HepG2 (cell line): Measurements from ENCODE around the gene INTS3. TPM values are rescaled to one million over a fixed set of nuclear protein-coding genes. Genes with fewer than 3 reads are reported as not detected.

ENCODE experiments used
- AHR ChIP-seq: IDR thresholded peaks from 2 replicates; pipeline ENCODE4 v1.6.1; 2018; ENCODE audit warnings: missing genetic modification reagents, missing compliant biosample characterization
- ATF1 ChIP-seq: IDR thresholded peaks from 2 replicates; pipeline ENCODE4 v1.6.1; 2016; ENCODE audit warnings: mild to moderate bottlenecking, control low read depth
- ELK4 ChIP-seq: sonication (generic); formaldehyde crosslinking; IDR thresholded peaks from 2 replicates; pipeline ENCODE4 v1.9.0; 2021; ENCODE audit warnings: missing genetic modification reagents, borderline replicate concordance
- ZNF362 ChIP-seq: sonication (generic); formaldehyde crosslinking; IDR thresholded peaks from 2 replicates; pipeline ENCODE4 v1.4.0; 2020; ENCODE audit warnings: missing genetic modification reagents, mild to moderate bottlenecking, borderline replicate concordance
- ZNF557 ChIP-seq: sonication (generic); formaldehyde crosslinking; IDR thresholded peaks from 2 replicates; pipeline ENCODE4 v1.4.0; 2020; ENCODE audit warnings: missing genetic modification reagents
- ZNF598 ChIP-seq: sonication (generic); formaldehyde crosslinking; IDR thresholded peaks from 2 replicates; pipeline ENCODE4 v1.5.1; 2020; ENCODE audit warnings: mild to moderate bottlenecking, missing genetic modification reagents, borderline replicate concordance
- ZNF646 ChIP-seq: sonication (generic); formaldehyde crosslinking; IDR thresholded peaks from 2 replicates; pipeline ENCODE4 v1.9.0; 2021; ENCODE audit warnings: mild to moderate bottlenecking, missing genetic modification reagents
- ZNF816 ChIP-seq: sonication (generic); formaldehyde crosslinking; IDR thresholded peaks from 2 replicates; pipeline ENCODE4 v1.8.0; 2022; ENCODE audit warnings: missing genetic modification reagents, mild to moderate bottlenecking, borderline replicate concordance
- ZSCAN25 ChIP-seq: sonication (generic); formaldehyde crosslinking; IDR thresholded peaks from 2 replicates; pipeline ENCODE4 v1.8.0; 2022; ENCODE audit warnings: mild to moderate bottlenecking, missing genetic modification reagents
- polyA plus RNA-seq, 8 experiments: library from polyadenylated mRNA; depleted of rRNA in 3 of 8; stranded (reverse) in 7 of 8; unstranded in 1 of 8; fragments of >200 nt; fragmentation: Illumina TruSeq in 4 of 8; extraction: Trizol in 4 of 8; gene quantifications; 2 replicates each; pipeline versions ENCODE4 v1.2.1 to v1.2.3, GENCODE V29; 2011 to 2016; ENCODE audit warnings: low read depth in 4 of 8, missing spikeins in 1 of 8, mixed read lengths in 1 of 8; ENCODE audit not compliant: insufficient read depth in 1 of 8
- total RNA-seq, 5 experiments: library from RNA; depleted of rRNA; stranded (reverse); fragments of >200 nt; fragmentation: Illumina TruSeq; extraction: Trizol; gene quantifications; 2 replicates each; pipeline ENCODE4 v1.2.3, GENCODE V29; 2016; ENCODE audit warnings: low read depth in 1 of 5
- TF ChIP-seq, protein P1 (sequence below): IDR thresholded peaks from 2 replicates; pipeline ENCODE4 v1.6.1; 2012; ENCODE audit warnings: low read length, improper control_type of control experiment

The INTS3 gene
- total and polyA plus RNA-seq, 2 of the 13 experiments (the other 11 are each of a cell fraction or from before 2014, with no cell fraction given): 17.2 to 27.2 TPM

DNA sequence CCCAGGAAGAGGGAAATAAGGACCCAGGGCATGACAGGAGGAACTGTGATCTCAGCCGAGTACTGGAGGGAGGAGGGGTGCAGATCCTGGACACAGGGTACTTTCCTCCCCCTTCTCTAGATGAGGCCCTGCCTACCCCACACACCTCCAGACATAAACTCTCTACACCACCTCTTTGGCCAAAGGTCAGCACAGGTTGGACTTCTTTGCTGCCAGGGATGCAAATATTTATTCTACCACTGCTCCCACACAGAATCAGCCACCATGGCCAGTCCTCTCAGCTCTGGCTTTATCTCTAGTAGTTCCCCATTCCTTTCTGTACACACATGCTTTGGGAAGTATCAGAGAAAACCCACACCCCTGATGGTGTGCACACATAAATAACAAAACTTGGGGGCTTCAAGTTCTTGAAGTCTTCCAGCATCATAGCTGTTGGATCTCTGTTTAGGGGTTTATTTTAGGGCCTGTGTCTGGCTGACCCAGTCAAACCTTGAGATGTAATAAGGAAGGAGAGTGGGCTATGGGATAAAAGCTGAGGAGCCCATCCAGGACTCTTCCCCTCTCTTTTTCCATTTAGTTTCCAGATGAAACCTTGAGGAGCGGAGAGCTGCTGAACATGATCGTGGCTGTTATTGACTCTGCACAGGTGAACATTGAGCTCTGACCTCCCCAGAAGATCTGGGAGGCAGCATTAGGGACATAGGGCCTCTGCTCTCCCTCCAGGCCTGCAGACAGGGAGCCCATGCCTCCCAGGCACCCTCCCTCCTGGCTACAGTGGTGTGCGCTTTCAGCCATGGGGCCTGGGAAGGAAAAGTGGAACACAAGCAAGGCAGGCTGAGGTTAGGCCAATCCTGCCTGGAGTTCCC, 40.7 kb downstream of the INTS3 start (continued):
- TF ChIP-seq ZNF646 (CRISPR knock-in tag): no peak
- TF ChIP-seq ZNF362 (CRISPR knock-in tag): no peak
- TF ChIP-seq, protein P1, sequence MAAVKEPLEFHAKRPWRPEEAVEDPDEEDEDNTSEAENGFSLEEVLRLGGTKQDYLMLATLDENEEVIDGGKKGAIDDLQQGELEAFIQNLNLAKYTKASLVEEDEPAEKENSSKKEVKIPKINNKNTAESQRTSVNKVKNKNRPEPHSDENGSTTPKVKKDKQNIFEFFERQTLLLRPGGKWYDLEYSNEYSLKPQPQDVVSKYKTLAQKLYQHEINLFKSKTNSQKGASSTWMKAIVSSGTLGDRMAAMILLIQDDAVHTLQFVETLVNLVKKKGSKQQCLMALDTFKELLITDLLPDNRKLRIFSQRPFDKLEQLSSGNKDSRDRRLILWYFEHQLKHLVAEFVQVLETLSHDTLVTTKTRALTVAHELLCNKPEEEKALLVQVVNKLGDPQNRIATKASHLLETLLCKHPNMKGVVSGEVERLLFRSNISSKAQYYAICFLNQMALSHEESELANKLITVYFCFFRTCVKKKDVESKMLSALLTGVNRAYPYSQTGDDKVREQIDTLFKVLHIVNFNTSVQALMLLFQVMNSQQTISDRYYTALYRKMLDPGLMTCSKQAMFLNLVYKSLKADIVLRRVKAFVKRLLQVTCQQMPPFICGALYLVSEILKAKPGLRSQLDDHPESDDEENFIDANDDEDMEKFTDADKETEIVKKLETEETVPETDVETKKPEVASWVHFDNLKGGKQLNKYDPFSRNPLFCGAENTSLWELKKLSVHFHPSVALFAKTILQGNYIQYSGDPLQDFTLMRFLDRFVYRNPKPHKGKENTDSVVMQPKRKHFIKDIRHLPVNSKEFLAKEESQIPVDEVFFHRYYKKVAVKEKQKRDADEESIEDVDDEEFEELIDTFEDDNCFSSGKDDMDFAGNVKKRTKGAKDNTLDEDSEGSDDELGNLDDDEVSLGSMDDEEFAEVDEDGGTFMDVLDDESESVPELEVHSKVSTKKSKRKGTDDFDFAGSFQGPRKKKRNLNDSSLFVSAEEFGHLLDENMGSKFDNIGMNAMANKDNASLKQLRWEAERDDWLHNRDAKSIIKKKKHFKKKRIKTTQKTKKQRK: no peak
- TF ChIP-seq ATF1 (CRISPR knock-in tag): no peak
- TF ChIP-seq ZNF816: no peak
- TF ChIP-seq ZNF598 (CRISPR knock-in tag): no peak
- no peak for TF ChIP-seq ELK4 (CRISPR knock-in tag)
- no peak for TF ChIP-seq ZNF557 (CRISPR knock-in tag)
- peak; percentile 78; the same call in 1 of the 2 replicates for TF ChIP-seq ZSCAN25 (CRISPR knock-in tag)
- TF ChIP-seq AHR (CRISPR knock-in tag): no peak
